Measurements from ENCODE around the gene DGAT2.

DGAT2 gene

DNA sequence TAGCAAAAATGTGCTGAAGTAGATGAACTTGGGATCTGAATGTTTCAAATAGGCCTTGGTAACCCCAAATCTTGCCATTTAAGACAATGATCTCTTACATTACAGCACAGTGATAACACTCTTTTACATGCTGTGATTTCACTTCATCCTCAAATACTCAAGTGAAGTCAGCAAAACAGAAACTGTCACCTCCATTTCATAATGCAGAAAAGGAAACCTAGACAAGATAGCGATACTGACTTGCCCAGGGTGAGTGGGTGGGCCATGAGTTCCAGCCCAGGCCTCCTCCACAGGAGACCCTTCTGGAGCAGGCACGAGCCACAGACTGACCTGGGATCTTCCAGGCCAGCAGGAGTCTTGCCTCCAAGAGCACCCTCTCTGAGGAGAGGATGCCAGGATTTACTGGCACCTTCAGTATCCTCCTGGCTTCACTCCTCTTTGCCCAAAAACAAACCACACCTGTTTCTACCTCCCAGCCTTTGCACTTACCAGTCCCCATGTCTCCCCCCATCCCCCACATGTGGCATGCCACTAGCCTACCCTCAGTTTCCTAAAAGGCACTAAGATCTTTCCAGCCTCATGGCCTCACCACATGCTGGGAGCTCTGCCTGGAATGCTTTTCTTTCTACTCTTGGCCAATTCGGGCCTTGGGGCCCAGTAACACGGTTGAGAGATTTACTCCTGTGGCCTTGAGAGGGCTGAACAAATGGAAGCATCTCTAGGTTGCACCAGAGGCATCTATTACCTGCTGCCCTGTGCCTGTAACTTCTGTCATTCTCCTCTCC is 1.9 kb upstream of the DGAT2 start:
- H3K9ac ChIP-seq (ENCODE audit: low read depth, low read length): no peak overlapping the region
- no peaks in the 10 kb centered on the region for H3K36me3 ChIP-seq (ENCODE audit: insufficient read depth, low read length)
- no peaks in the 10 kb centered on the region for H3K79me2 ChIP-seq (ENCODE audit: insufficient read depth, low read length)
- no peak for ATAC-seq (ENCODE audit: insufficient read depth, low read depth)
- no peak overlapping the region for H3K27ac ChIP-seq (ENCODE audit: low read length)
- H3K4me3 ChIP-seq (ENCODE audit: low read depth in 1 of 2, low read length in 2 of 2): no peak overlapping the region
- H3K27me3 ChIP-seq (ENCODE audit: insufficient read depth, low read length, poor library complexity): peaks cover 9% of the 10 kb centered on the region
- DNase-seq: no peak
- H3K9me3 ChIP-seq (ENCODE audit: insufficient read depth, low read length, severe bottlenecking): no peaks in the 10 kb centered on the region
- no peak overlapping the region for H2AFZ ChIP-seq (ENCODE audit: low read depth, low read length)
- no peak for TF ChIP-seq EZH2 (IDR thresholded peaks at IDR 0.05; ENCODE audit: borderline replicate concordance, low read depth, low read length, severe bottlenecking)
- H3K4me2 ChIP-seq (ENCODE audit: insufficient read depth, low read length): no peak overlapping the region
- H4K20me1 ChIP-seq (ENCODE audit: insufficient read depth, low read length): no peaks in the 10 kb centered on the region
- H3K4me1 ChIP-seq (ENCODE audit: insufficient read depth, low read length): no peaks in the 10 kb centered on the region

DNA sequence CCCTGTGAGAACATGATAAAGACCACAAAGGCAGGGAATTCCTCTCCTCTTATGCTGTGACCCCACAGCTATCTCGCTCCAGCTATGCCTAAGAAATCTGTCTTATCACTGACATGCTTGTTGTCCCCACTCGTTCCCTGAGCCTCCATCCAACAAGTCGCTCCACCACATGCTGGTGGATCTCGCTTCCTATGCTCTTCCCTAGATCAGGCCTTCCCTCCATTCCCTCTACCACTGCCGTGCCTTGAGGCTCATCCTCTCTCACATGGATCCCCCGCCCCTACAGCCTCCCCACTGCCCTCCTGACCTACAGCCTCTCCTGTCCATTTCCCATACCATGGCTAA is 1.4 kb upstream of the DGAT2 start:
- H3K4me3 ChIP-seq (ENCODE audit: low read depth in 1 of 2, low read length in 2 of 2): no peak overlapping the region
- H3K9me3 ChIP-seq (ENCODE audit: insufficient read depth, low read length, severe bottlenecking): no peaks in the 10 kb centered on the region
- no peak overlapping the region for H3K9ac ChIP-seq (ENCODE audit: low read depth, low read length)
- TF ChIP-seq EZH2 (IDR thresholded peaks at IDR 0.05; ENCODE audit: borderline replicate concordance, low read depth, low read length, severe bottlenecking): no peak
- TF ChIP-seq, protein P1, sequence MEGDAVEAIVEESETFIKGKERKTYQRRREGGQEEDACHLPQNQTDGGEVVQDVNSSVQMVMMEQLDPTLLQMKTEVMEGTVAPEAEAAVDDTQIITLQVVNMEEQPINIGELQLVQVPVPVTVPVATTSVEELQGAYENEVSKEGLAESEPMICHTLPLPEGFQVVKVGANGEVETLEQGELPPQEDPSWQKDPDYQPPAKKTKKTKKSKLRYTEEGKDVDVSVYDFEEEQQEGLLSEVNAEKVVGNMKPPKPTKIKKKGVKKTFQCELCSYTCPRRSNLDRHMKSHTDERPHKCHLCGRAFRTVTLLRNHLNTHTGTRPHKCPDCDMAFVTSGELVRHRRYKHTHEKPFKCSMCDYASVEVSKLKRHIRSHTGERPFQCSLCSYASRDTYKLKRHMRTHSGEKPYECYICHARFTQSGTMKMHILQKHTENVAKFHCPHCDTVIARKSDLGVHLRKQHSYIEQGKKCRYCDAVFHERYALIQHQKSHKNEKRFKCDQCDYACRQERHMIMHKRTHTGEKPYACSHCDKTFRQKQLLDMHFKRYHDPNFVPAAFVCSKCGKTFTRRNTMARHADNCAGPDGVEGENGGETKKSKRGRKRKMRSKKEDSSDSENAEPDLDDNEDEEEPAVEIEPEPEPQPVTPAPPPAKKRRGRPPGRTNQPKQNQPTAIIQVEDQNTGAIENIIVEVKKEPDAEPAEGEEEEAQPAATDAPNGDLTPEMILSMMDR (IDR thresholded peaks at IDR 0.05; ENCODE audit: borderline replicate concordance, extremely low read depth, low read length, poor library complexity, severe bottlenecking): no peak
- no peaks in the 10 kb centered on the region for H3K36me3 ChIP-seq (ENCODE audit: insufficient read depth, low read length)
- H2AFZ ChIP-seq (ENCODE audit: low read depth, low read length): no peak overlapping the region
- peaks cover 10% of the 10 kb centered on the region for H3K27me3 ChIP-seq (ENCODE audit: insufficient read depth, low read length, poor library complexity)
- DNase-seq (no peak), ATAC-seq (ENCODE audit: insufficient read depth, low read depth) (no peak)
- no peaks in the 10 kb centered on the region for H4K20me1 ChIP-seq (ENCODE audit: insufficient read depth, low read length)
- no peak overlapping the region for H3K4me2 ChIP-seq (ENCODE audit: insufficient read depth, low read length)
- H3K4me1 ChIP-seq (ENCODE audit: insufficient read depth, low read length): no peaks in the 10 kb centered on the region
- H3K27ac ChIP-seq (ENCODE audit: low read length): no peak overlapping the region
- H3K79me2 ChIP-seq (ENCODE audit: insufficient read depth, low read length): no peaks in the 10 kb centered on the region

DNA sequence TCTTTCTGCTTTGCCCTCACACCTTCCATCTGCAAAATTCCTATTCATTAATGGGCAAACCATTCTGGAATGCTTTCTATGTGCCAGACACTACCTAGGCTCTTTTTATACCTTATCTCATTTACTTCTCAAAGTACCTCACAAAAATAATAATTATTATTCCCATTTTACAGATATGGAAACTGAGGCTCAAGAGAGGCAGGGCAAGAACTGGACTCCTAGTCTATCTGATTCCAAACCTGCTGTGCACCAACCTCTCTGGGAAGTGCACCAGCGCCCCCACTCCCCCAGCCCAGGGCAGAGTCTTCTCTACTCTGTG is 826 bp upstream of the DGAT2 start:
- Histone ChIP-seq H3K4me2 (ENCODE audit: insufficient read depth, low read length) (no peak overlapping the region), H3K36me3 (ENCODE audit: insufficient read depth, low read length) (no peaks in the 10 kb centered on the region), H3K9me3 (ENCODE audit: insufficient read depth, low read length, severe bottlenecking) (no peaks in the 10 kb centered on the region), H2AFZ (ENCODE audit: low read depth, low read length) (no peak overlapping the region), H3K27me3 (ENCODE audit: insufficient read depth, low read length, poor library complexity) (peaks cover 12% of the 10 kb centered on the region), H3K9ac (ENCODE audit: low read depth, low read length) (no peak overlapping the region), H3K4me3 (ENCODE audit: low read depth in 1 of 2, low read length in 2 of 2) (no peak overlapping the region), H4K20me1 (ENCODE audit: insufficient read depth, low read length) (no peaks in the 10 kb centered on the region), H3K27ac (ENCODE audit: low read length) (no peak overlapping the region), H3K79me2 (ENCODE audit: insufficient read depth, low read length) (no peaks in the 10 kb centered on the region), H3K4me1 (ENCODE audit: insufficient read depth, low read length) (no peaks in the 10 kb centered on the region)
- TF ChIP-seq, protein P1 (IDR thresholded peaks at IDR 0.05; ENCODE audit: borderline replicate concordance, extremely low read depth, low read length, poor library complexity, severe bottlenecking): no peak
- TF ChIP-seq EZH2 (IDR thresholded peaks at IDR 0.05; ENCODE audit: borderline replicate concordance, low read depth, low read length, severe bottlenecking): no peak
- DNase-seq (no peak), ATAC-seq (ENCODE audit: insufficient read depth, low read depth) (no peak)

DNA sequence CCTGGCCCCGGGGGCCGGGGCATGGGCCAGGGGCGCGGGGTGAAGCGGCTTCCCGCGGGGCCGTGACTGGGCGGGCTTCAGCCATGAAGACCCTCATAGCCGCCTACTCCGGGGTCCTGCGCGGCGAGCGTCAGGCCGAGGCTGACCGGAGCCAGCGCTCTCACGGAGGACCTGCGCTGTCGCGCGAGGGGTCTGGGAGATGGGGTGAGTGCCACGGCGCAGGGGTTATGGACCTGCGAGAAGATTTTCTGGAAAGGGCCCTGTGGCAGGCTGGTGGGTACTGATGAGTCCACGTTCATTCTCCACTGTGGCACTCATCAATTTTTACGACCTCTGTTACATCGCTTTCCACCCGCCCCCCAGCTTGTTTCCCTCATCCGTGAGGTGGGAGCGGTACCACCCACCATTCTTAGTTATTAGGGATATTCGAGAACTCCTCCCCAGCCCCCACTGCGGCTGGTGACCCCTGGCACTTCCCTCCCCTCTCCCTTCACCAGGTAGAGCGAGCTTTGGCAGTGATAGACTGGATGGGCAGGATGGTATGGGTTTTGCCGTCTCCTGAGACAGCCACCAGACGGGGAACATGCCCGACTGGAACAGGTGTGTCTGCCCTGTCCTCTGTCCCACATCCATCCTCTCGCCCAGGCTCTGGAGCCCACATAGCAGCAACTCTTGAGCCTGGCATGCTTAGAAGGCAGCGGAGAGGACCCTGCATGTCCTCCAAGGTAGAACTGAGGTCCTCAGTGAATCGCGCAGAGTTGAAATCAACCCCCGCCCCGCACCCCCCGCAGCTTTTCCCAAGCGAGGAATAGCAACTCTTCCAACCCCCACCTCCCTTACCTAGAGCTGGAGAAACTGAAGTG is 562 bp downstream of the DGAT2 start:
- no peak overlapping the region for H3K4me3 ChIP-seq (ENCODE audit: low read depth in 1 of 2, low read length in 2 of 2)
- no peaks in the 10 kb centered on the region for H3K36me3 ChIP-seq (ENCODE audit: insufficient read depth, low read length)
- TF ChIP-seq EZH2 (IDR thresholded peaks at IDR 0.05; ENCODE audit: borderline replicate concordance, low read depth, low read length, severe bottlenecking): no peak
- TF ChIP-seq, protein P1 (IDR thresholded peaks at IDR 0.05; ENCODE audit: borderline replicate concordance, extremely low read depth, low read length, poor library complexity, severe bottlenecking): no peak
- no peak overlapping the region for H3K27ac ChIP-seq (ENCODE audit: low read length)
- H3K4me2 ChIP-seq (ENCODE audit: insufficient read depth, low read length): no peak overlapping the region
- no peak overlapping the region for H3K9ac ChIP-seq (ENCODE audit: low read depth, low read length)
- no peaks in the 10 kb centered on the region for H4K20me1 ChIP-seq (ENCODE audit: insufficient read depth, low read length)
- no peak overlapping the region for H2AFZ ChIP-seq (ENCODE audit: low read depth, low read length)
- H3K27me3 ChIP-seq (ENCODE audit: insufficient read depth, low read length, poor library complexity): peaks cover 12% of the 10 kb centered on the region
- H3K9me3 ChIP-seq (ENCODE audit: insufficient read depth, low read length, severe bottlenecking): no peaks in the 10 kb centered on the region
- no peaks in the 10 kb centered on the region for H3K79me2 ChIP-seq (ENCODE audit: insufficient read depth, low read length)
- ATAC-seq (ENCODE audit: insufficient read depth, low read depth) (no peak), DNase-seq (no peak)
- no peaks in the 10 kb centered on the region for H3K4me1 ChIP-seq (ENCODE audit: insufficient read depth, low read length)
